Posterior vena cava (tissue), 2 donors: Measurements from ENCODE around the gene SEC11C. TPM values are rescaled to one million over a fixed set of nuclear protein-coding genes. Genes with fewer than 3 reads are reported as not detected.

Source experiments
- DNase-seq: peaks from one replicate; pipeline ENCODE4 v3.0.0-alpha.2; 2020; ENCODE audit warnings: low spot score
- intact Hi-C, 2 donors: fragments of 100-400 bp; cut with DNase I; formaldehyde crosslinking; loops; one replicate each; pipeline versions ENCODE4 v1.14.1 to v1.14.2; 2022 to 2023
- total RNA-seq, 2 donors: library from RNA; stranded (reverse); fragmentation: NEBNext Ultra II Directional; extraction: Animal tissue kit (Norgen Biotek cat#: 25700); gene quantifications; one replicate each; pipeline ENCODE4 v1.2.1, GENCODE V29; 2021
- donor health status: DM: yes; HTN: yes; CAD: no.
- donor health status: DM: yes; HTN: yes; CAD: no.

The SEC11C gene
- total RNA-seq, 2 donors from 2014 or later, result 32.0 to 35.2 TPM

DNA sequence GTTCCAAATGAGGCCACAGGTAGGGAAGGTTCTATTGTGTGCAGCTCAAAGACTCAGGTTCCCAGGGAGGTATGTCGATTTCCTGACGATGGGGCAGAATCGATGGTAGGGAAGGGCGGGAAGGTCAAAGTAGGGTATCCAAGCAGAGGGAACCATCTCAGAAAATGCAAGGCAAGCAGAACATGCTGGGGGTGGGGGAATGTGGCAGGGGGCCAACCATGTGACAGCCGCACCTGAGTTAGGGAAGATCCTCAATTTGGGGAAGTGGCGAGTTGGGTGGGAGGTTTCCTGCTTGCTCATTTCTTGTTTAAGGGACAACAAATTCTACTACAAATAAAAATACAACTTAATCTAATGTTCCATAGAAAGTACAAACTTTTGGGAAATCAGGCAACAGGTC is 58.5 kb downstream of the SEC11C start:
- intact Hi-C loops, result no loop called here

GRCh38 chr18:59200787-59201186 is 61.1 kb downstream of the SEC11C start:
- no peak for DNase-seq
- intact Hi-C loops, result no loop called here

More for the DNA sequence above, 58.5 kb downstream of the SEC11C start:
- no peak for DNase-seq

- no peak for DNase-seq
- intact Hi-C loops, result no loop called here
These were observed 62.7 kb downstream of the SEC11C start for GRCh38 chr18:59202258-59202820.

GRCh38 chr18:59207506-59207905 is 67.8 kb downstream of the SEC11C start:
- no peak for DNase-seq
- intact Hi-C loops, result no loop called here

Other genes with a start within 250 kb of the SEC11C start
- gene GRP, start 80.3 kb downstream of the SEC11C start, total RNA-seq, result not detected
- gene RAX, start 133.6 kb downstream of the SEC11C start, total RNA-seq, result not detected
- gene CPLX4, start 178.8 kb downstream of the SEC11C start, total RNA-seq, result not detected
- 10 to 100 TPM; 57.8 to 58.8 TPM for gene LMAN1, start 219.4 kb downstream of the SEC11C start, total RNA-seq